ENCODE data around the gene DMXL2.
"Not testable (repeated sequence)": the region's sequence is repeated elsewhere in the genome, so short reads cannot be mapped to it uniquely, and the experiment has no call there.

The DMXL2 gene, protein sequence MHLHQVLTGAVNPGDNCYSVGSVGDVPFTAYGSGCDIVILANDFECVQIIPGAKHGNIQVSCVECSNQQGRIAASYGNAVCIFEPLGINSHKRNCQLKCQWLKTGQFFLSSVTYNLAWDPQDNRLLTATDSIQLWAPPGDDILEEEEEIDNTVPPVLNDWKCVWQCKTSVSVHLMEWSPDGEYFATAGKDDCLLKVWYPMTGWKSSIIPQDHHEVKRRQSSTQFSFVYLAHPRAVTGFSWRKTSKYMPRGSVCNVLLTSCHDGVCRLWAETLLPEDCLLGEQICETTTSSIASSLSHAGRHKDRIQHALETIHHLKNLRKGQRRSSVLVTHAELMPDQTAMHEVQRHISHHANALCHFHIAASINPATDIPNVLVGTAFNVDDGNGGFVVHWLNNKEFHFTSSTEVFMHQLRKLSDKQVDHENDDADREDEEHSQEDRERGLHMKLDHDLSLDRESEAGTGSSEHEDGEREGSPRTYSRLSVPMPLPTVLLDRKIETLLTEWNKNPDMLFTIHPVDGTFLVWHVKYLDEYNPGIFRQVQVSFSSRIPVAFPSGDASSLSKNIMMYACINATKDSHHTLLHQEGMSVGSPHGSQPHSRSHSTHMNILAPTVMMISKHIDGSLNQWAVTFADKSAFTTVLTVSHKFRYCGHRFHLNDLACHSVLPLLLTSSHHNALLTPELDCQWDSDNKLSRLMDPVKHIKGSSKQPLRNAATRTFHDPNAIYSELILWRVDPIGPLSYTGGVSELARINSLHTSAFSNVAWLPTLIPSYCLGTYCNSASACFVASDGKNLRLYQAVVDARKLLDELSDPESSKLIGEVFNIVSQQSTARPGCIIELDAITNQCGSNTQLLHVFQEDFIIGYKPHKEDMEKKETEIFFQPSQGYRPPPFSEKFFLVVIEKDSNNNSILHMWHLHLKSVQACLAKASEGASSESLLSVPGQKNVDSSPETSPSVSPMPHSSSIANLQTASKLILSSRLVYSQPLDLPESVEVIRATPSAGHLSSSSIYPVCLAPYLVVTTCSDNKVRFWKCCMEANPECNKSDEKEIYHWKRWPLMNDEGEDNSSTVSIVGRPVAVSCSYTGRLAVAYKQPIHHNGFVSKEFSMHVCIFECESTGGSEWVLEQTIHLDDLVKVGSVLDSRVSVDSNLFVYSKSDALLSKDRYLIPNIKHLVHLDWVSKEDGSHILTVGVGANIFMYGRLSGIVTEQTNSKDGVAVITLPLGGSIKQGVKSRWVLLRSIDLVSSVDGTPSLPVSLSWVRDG (N-terminal part only)

GRCh38 chr15:51622604-51623370, at the start of gene DMXL2:
DMXL2 (minus strand) TSS chr15:51622771; CDS start chr15:51622545, 226 bp downstream.
- FAIRE-seq (peak; percentile 33), DNase-seq (ENCODE audit: extremely low spot score, insufficient read length, low read depth) (peak; percentile 64)

GRCh38 chr15:51672155-51672687, 49.6 kb upstream of the DMXL2 start:
- FAIRE-seq (no peak), DNase-seq (ENCODE audit: extremely low spot score, insufficient read length, low read depth) (no peak)

DNA sequence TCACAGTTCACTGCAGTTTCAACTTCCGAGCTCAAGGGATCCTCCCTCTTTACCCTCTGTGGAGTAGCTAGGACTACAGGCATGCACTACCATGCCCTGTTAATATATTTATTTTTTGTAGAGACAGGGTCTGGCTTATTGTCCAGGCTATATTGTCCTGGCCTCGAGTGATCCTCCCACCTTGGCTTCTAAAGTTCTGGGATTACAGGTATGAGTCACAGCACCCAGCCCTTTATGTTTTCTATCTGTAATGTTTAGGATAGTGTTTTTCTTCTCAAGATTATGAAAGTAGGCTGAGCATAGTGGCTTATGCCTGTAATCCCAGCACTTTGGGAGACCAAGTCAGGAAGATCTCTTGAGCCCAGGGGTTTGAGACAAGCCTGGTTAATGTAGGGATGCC, 46.8 kb upstream of the DMXL2 start:
- FAIRE-seq (no peak), DNase-seq (ENCODE audit: extremely low spot score, insufficient read length, low read depth) (no peak)

DNA sequence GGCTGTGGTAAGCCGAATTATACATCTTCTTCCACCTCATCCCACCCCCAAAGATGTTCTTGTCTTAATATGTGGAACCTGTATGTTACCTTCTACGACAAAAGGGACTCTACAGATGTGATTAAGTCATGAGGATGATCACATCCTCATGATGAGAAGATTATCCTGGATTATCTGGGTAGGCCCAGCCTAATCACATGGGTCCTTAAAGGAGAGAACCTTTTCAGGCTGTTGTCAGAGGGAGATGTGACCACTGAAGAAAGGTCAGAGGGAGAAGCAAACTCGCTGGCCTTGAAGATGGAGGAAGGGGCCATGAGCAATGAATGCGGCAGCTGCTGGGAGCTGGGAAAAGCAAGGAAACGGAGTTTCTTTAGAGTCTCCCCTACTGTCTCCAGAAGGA, 45.9 kb upstream of the DMXL2 start:
- DNase-seq (ENCODE audit: extremely low spot score, insufficient read length, low read depth), result no peak
- FAIRE-seq, result no peak

- DNase-seq (ENCODE audit: extremely low spot score, insufficient read length, low read depth) (no peak), FAIRE-seq (no peak)
Measured at GRCh38 chr15:51667478-51667877, 44.9 kb upstream of the DMXL2 start.

GRCh38 chr15:51661072-51661471, 38.5 kb upstream of the DMXL2 start:
- DNase-seq (ENCODE audit: extremely low spot score, insufficient read length, low read depth) (no peak), FAIRE-seq (no peak)

- no peak for FAIRE-seq
- DNase-seq (ENCODE audit: extremely low spot score, insufficient read length, low read depth), result no peak
Measured at GRCh38 chr15:51658664-51659063, 36.1 kb upstream of the DMXL2 start.

DNA sequence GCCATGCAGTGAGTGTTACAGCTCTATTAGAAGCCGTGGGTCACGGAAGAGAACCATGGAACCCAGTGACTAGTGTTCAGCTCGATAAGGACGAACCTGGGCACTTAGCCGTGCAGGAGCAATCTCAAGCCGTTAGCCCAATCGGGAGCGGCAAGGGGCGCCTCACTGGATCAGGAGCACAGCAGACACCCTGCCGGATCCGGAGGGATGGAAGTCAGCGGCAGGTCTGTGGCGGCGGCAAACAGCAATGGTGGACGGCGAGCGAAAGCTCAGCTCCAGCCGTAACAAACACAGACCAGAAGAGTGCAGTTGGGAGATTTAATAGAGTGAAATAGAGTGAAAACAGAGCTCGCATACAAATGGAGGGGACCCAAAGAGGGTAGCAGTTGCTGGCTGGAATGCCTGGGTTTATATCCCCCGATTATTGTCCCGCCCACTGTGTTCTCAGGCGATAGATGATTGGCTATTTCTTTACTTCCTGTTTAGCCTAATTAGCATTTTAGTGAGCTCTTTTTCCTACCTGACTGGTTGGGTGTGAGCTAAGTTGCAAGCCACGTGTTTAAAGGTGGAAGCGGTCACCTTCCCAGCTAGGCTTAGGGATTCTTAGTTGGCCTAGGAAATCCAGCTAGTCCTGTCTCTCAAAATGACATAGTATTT, 33.0 kb upstream of the DMXL2 start:
- FAIRE-seq; DNase-seq (ENCODE audit: extremely low spot score, insufficient read length, low read depth): not testable (repeated sequence)

GRCh38 chr15:51652084-51652668, 29.6 kb upstream of the DMXL2 start:
- no peak for FAIRE-seq
- DNase-seq (ENCODE audit: extremely low spot score, insufficient read length, low read depth), result no peak

GRCh38 chr15:51649659-51650521, 27.3 kb upstream of the DMXL2 start:
- peak; percentile 91 for FAIRE-seq
- DNase-seq (ENCODE audit: extremely low spot score, insufficient read length, low read depth), result peak; percentile 35

GRCh38 chr15:51648643-51649042, 26.1 kb upstream of the DMXL2 start:
- DNase-seq (ENCODE audit: extremely low spot score, insufficient read length, low read depth); FAIRE-seq: not testable (repeated sequence)

GRCh38 chr15:51648101-51648500, 25.5 kb upstream of the DMXL2 start:
- not testable (repeated sequence) for FAIRE-seq; DNase-seq (ENCODE audit: extremely low spot score, insufficient read length, low read depth)

GRCh38 chr15:51647128-51647562, 24.6 kb upstream of the DMXL2 start:
- no peak for DNase-seq (ENCODE audit: extremely low spot score, insufficient read length, low read depth)
- peak; percentile 12 for FAIRE-seq

- no peak for DNase-seq (ENCODE audit: extremely low spot score, insufficient read length, low read depth)
- FAIRE-seq, result no peak
Measured at GRCh38 chr15:51642696-51643095, 20.1 kb upstream of the DMXL2 start.

DNA sequence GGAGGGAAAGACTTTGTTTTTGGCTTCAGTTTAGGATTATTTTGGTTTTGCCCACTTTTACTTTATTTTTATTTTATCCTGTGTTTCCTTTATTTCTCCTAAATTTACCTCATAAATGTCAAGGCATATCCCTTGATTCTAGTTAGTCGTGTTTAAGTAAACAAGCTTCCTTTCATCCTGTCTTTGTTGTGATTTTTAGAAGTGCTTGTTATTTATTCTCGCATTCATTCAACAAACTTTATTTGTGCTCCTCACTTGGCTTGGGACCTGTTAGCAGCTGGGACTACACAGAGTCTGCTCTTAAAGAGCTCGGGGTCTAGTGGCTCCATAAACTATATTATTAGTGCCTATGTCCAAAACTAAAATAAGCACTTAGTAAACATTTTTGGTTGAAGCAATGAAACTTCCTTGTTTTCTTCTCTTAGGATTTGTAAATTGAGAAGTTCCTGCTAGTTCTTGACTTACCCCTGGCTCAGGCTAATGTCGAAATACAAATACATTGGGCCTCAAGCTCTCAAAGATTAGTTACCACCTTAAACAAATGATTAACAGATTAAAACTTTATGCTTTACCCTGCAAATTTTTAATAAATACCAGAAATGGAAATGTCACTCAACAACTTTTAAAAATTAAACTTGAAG, 19.0 kb upstream of the DMXL2 start:
- FAIRE-seq, result no peak
- no peak for DNase-seq (ENCODE audit: extremely low spot score, insufficient read length, low read depth)

DNA sequence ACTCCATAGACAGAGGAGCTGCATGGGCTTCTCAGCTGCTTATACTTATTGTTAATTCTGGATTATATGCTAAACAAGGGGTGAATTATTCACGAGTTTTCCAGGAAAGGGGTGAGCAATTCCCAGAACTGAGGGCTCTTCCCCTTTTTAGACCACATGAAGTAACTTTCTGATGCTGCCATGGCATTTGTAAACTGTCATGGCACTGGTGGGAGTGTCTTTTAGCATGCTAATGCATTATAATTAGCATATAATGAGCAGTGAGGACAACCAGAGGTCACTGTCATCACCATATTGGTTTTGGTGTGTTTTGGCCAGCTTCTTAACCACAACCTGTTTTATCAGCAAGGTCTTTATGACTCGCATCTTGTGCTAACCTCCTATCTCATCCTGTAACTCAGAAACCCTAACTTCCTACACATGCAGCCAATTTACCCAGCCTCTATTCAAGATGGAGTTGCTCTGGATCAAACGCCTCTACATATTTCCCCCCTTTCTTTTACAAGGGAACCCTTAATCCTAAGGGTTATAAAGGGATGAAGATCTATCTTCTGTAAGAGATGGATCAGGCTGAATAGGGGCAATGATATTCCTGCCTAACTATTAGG, 12.1 kb upstream of the DMXL2 start:
- DNase-seq (ENCODE audit: extremely low spot score, insufficient read length, low read depth) (no peak), FAIRE-seq (no peak)

- no peak for DNase-seq (ENCODE audit: extremely low spot score, insufficient read length, low read depth)
- no peak for FAIRE-seq
Measured at GRCh38 chr15:51629612-51630011, 7.0 kb upstream of the DMXL2 start.
